ENCODE results near the gene POC1B. TPM values are rescaled to one million over a fixed set of nuclear protein-coding genes. Genes with fewer than 3 reads are reported as not detected.

POC1B gene
- polyA plus RNA-seq, 1 donor from 2014 or later: 10.0 TPM

DNA sequence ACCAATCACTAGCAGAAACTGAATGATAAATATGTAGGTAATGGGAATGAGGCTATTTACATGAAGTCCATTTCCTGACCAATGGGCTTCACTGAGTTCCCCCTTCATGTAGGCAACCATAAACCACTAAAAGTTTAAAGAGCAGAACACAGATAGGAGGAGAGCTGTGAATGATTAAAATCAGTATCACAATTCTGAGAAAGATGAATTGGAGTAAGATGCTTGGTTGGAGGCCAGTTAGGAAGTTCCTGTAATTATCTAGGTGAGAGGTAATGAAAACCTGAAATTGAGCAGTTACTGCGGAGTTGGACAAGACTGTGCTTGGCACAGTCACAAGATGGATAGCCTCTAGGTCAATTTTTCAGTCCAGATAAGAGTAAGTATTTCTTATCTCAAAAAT, 57.8 kb downstream of the POC1B start:
- no peaks in the 10 kb centered on the region for H3K36me3 ChIP-seq (ENCODE audit: insufficient read depth, low read length)
- H3K9ac ChIP-seq (ENCODE audit: low read length): no peak overlapping the region
- no peak for TF ChIP-seq RAD21 (conservative IDR thresholded peaks at IDR 0.05)
- TF ChIP-seq POLR2AphosphoS5 (IDR thresholded peaks at IDR 0.05): no peak
- no peak for TF ChIP-seq EZH2 (IDR thresholded peaks at IDR 0.05; ENCODE audit: borderline replicate concordance, insufficient read depth, low read length, poor library complexity, severe bottlenecking)
- TF ChIP-seq, protein P1, sequence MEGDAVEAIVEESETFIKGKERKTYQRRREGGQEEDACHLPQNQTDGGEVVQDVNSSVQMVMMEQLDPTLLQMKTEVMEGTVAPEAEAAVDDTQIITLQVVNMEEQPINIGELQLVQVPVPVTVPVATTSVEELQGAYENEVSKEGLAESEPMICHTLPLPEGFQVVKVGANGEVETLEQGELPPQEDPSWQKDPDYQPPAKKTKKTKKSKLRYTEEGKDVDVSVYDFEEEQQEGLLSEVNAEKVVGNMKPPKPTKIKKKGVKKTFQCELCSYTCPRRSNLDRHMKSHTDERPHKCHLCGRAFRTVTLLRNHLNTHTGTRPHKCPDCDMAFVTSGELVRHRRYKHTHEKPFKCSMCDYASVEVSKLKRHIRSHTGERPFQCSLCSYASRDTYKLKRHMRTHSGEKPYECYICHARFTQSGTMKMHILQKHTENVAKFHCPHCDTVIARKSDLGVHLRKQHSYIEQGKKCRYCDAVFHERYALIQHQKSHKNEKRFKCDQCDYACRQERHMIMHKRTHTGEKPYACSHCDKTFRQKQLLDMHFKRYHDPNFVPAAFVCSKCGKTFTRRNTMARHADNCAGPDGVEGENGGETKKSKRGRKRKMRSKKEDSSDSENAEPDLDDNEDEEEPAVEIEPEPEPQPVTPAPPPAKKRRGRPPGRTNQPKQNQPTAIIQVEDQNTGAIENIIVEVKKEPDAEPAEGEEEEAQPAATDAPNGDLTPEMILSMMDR (IDR thresholded peaks at IDR 0.05; ENCODE audit: poor library complexity, severe bottlenecking): no peak

GRCh38 chr12:89464974-89465592, 60.8 kb downstream of the POC1B start:
- no peaks in the 10 kb centered on the region for H3K79me2 ChIP-seq (replicated peaks; ENCODE audit: insufficient read depth, low read length)
- no peak overlapping the region for H3K4me2 ChIP-seq (ENCODE audit: low read length)
- H3K27ac ChIP-seq (ENCODE audit: low read length): no peak overlapping the region
- H3K36me3 ChIP-seq (ENCODE audit: insufficient read depth, low read length): no peaks in the 10 kb centered on the region
- H3K9me2 ChIP-seq (ENCODE audit: insufficient read depth, low read length): no peaks in the 10 kb centered on the region
- no peaks in the 10 kb centered on the region for H4K20me1 ChIP-seq (ENCODE audit: insufficient read depth)
- no peaks in the 10 kb centered on the region for H3K9me3 ChIP-seq (ENCODE audit: low read length)
- no peak overlapping the region for H3K9ac ChIP-seq (ENCODE audit: low read length)
- no peak overlapping the region for H2AFZ ChIP-seq (ENCODE audit: low read depth, low read length)
- no peaks in the 10 kb centered on the region for H3K27me3 ChIP-seq (ENCODE audit: insufficient read depth, low read depth, low read length)
- H3F3A ChIP-seq (ENCODE audit: insufficient read depth, low read length, poor library complexity, severe bottlenecking): no peaks in the 10 kb centered on the region
- TF ChIP-seq RAD21 (conservative IDR thresholded peaks at IDR 0.05): no peak
- TF ChIP-seq, protein P1 (IDR thresholded peaks at IDR 0.05; ENCODE audit: poor library complexity, severe bottlenecking): no peak
- TF ChIP-seq POLR2AphosphoS5 (IDR thresholded peaks at IDR 0.05): no peak
- TF ChIP-seq EZH2 (IDR thresholded peaks at IDR 0.05; ENCODE audit: borderline replicate concordance, insufficient read depth, low read length, poor library complexity, severe bottlenecking): no peak
- no peak for TF ChIP-seq EP300 (conservative IDR thresholded peaks at IDR 0.05; ENCODE audit: poor library complexity, severe bottlenecking)
- TF ChIP-seq REST (IDR thresholded peaks at IDR 0.05; ENCODE audit: borderline replicate concordance): no peak
- TF ChIP-seq MXI1 (conservative IDR thresholded peaks at IDR 0.05; ENCODE audit: poor library complexity, severe bottlenecking): no peak
- no peak for TF ChIP-seq SMC3 (conservative IDR thresholded peaks at IDR 0.05; ENCODE audit: poor library complexity)
- H3K4me3 ChIP-seq (ENCODE audit: low read length): no peak overlapping the region

More for the DNA sequence above, 57.8 kb downstream of the POC1B start:
- H3K9me2 ChIP-seq (ENCODE audit: insufficient read depth, low read length): no peaks in the 10 kb centered on the region
- H3K9me3 ChIP-seq (ENCODE audit: low read length): no peaks in the 10 kb centered on the region
- no peak overlapping the region for H2AFZ ChIP-seq (ENCODE audit: low read depth, low read length)
- H4K20me1 ChIP-seq (ENCODE audit: insufficient read depth): no peaks in the 10 kb centered on the region
- H3K27me3 ChIP-seq (ENCODE audit: insufficient read depth, low read depth, low read length): no peaks in the 10 kb centered on the region
- no peak overlapping the region for H3K4me3 ChIP-seq (ENCODE audit: low read length)
- no peaks in the 10 kb centered on the region for H3F3A ChIP-seq (ENCODE audit: insufficient read depth, low read length, poor library complexity, severe bottlenecking)
- H3K79me2 ChIP-seq (replicated peaks; ENCODE audit: insufficient read depth, low read length): no peaks in the 10 kb centered on the region
- no peak overlapping the region for H3K27ac ChIP-seq (ENCODE audit: low read length)
- no peak overlapping the region for H3K4me2 ChIP-seq (ENCODE audit: low read length)

Data from neural cell (in vitro differentiated cells).